ES-I3 (cell line): ENCODE measurements around the gene NR2C1.

Experiments
- H3K36me3 ChIP-seq: 2 replicates; pipeline ENCODE4 v1.6.1; 2013; ENCODE audit warnings: mild to moderate bottlenecking, low read length, control low read depth, moderate library complexity; ENCODE audit not compliant: insufficient read depth
- H3K4me1 ChIP-seq: 2 replicates; pipeline ENCODE4 v1.6.1; 2013; ENCODE audit warnings: mild to moderate bottlenecking, control low read depth, low read length; ENCODE audit not compliant: insufficient read depth
- H3K9ac ChIP-seq: 2 replicates; pipeline ENCODE4 v1.6.1; 2013; ENCODE audit warnings: low read depth, mild to moderate bottlenecking, low read length, moderate library complexity
- H3K9me3 ChIP-seq: 2 replicates; pipeline ENCODE4 v1.6.1; 2013; ENCODE audit warnings: mild to moderate bottlenecking, low read length, moderate library complexity; ENCODE audit not compliant: control insufficient read depth, insufficient read depth

The NR2C1 gene

DNA sequence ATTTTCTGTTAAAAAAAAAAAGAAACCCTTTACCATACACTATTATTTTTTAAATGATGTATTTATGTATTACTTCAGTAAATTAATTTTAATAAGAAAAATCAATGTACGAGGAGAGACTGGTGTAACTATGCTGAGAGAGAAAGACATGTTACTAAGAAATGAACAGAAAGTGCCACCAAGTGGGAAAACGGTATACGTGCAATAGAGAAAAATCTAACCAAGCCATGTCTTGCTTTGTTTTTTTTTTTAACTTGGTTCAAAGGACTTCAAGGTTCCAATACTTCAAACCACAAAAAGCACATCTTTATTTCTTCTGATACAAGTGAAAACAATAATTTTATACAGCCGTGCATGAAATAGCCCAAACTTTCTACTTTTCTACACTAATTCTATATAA lies 92.8 kb downstream of the NR2C1 start:
- Histone ChIP-seq H3K36me3 (no peaks in the 10 kb centered on the region), H3K4me1 (peaks cover 7% of the 10 kb centered on the region; the same call in 1 of the 2 replicates), H3K9me3 (no peaks in the 10 kb centered on the region), H3K9ac (no peak overlapping the region)

GRCh38 chr12:94979941-94980340 lies 93.5 kb downstream of the NR2C1 start:
- Histone ChIP-seq H3K9ac (no peak overlapping the region), H3K4me1 (peaks cover 7% of the 10 kb centered on the region; the same call in 1 of the 2 replicates), H3K9me3 (no peaks in the 10 kb centered on the region), H3K36me3 (no peaks in the 10 kb centered on the region)

DNA sequence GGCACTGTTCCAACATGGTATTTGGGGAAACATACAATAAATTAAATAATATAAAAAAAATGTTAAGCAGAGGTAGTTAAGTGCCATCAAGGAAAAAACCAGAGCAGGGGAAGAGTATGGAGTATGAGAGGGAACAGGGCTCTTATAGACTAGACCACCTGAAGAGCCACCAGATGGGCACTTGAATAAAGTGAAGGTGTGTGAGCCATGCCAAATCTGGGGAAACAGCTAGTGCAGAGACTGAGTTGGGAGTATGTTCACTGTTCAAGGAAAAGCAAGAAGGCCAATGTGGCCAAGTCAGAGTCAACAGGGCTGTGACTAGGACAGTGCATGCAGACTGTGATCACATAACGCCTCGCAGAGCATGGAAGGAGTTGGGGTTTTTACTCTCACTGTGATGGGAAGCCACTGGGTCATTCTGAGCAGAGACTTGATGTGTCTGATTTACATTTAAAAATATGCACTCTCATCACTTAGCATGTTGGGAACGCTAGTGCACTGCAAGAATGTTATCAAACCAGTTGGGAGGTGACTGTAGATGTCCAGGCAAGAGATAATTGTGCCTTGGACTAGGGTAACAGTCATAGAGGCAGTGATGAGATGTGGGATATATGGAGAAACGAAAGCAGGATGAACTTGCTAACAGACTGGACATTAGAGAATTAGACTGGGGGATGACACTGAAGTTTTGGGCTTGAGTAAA lies 95.5 kb downstream of the NR2C1 start:
- H3K4me1 ChIP-seq = no peaks in the 10 kb centered on the region
- H3K9me3 ChIP-seq = no peaks in the 10 kb centered on the region
- no peaks in the 10 kb centered on the region for H3K36me3 ChIP-seq
- no peak overlapping the region for H3K9ac ChIP-seq

DNA sequence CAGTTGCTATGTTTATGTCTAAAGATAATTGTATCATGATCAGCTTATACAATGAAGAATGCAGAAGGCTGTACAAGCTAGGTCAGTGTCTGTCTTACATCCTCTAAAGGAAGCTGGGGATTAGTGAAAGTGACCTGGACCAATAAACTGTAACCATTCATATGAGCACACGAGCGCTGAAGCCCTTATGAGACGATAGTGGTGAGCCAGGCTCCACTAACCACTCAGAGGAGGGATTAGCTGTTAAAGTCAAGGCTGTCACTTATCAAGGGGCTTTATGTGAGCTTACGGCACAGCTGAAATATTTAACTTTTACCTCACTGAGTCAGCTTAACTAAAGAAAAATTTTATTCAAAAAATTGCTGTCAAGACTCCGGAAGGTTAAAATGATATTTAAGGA lies 100.2 kb downstream of the NR2C1 start:
- Histone ChIP-seq H3K36me3 (no peaks in the 10 kb centered on the region), H3K9ac (no peak overlapping the region), H3K9me3 (no peaks in the 10 kb centered on the region), H3K4me1 (no peaks in the 10 kb centered on the region)

DNA sequence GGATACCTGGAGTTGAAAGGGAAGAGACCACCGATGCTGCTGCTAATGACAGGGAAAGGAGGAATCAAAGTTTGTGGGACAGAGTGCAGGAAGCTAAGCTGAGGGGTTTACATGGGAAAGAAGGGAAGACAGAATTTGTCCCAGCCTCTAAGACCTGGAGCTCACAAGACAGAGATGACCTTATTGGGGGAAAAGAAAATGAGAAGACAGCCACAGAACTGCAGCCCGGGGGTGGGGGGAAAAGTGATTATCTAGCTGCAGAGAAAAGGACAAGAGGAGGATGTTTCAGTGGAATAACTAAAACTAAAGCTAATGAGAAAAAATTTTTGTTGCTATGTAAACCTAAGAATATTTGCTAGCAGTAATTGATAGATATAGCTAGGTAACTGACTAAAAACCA lies 100.6 kb downstream of the NR2C1 start:
- Histone ChIP-seq H3K36me3 (no peaks in the 10 kb centered on the region), H3K9me3 (no peaks in the 10 kb centered on the region), H3K9ac (no peak overlapping the region), H3K4me1 (no peaks in the 10 kb centered on the region)

GRCh38 chr12:94971923-94972322 lies 101.5 kb downstream of the NR2C1 start:
- Histone ChIP-seq H3K4me1 (no peaks in the 10 kb centered on the region), H3K9ac (no peak overlapping the region), H3K36me3 (no peaks in the 10 kb centered on the region), H3K9me3 (no peaks in the 10 kb centered on the region)

DNA sequence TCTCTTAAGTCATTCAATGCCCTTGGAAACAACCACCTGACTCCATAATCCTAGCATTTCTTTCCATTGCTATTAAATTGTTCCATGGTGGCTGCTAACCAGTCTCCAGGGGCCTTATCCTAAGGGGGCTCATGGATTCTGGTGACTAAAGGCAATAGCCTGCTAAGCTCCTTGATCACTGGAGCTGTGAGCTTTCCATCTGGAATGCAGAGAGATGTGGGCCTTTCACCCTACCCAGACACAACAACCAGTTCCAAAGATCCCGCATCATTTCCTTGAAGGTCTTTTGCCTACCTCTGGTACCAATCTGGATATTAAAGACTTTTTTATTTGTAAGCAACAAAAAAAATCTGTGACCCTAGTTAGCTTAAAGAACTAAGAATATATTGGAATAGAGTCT lies 102.9 kb downstream of the NR2C1 start:
- no peaks in the 10 kb centered on the region for H3K4me1 ChIP-seq
- H3K36me3 ChIP-seq = no peaks in the 10 kb centered on the region
- no peaks in the 10 kb centered on the region for H3K9me3 ChIP-seq
- no peak overlapping the region for H3K9ac ChIP-seq
